Nucleus accumbens (tissue), 56 donors: ENCODE measurements around the gene RPL19.
"Not testable (repeated sequence)": the region's sequence is repeated elsewhere in the genome, so short reads cannot be mapped to it uniquely, and the experiment has no call there.

ENCODE experiments used
- DNase-seq, 56 donors: peaks; one replicate each; lab custom pipeline; 2025; lab: John Stamatoyannopoulos, UW

Gene RPL19

GRCh38 chr17:39239640-39240314 lies 39.7 kb downstream of the RPL19 start:
- DNase-seq = peak in 10 of 56 donors; percentile 7 to 53 (median 18)

DNA sequence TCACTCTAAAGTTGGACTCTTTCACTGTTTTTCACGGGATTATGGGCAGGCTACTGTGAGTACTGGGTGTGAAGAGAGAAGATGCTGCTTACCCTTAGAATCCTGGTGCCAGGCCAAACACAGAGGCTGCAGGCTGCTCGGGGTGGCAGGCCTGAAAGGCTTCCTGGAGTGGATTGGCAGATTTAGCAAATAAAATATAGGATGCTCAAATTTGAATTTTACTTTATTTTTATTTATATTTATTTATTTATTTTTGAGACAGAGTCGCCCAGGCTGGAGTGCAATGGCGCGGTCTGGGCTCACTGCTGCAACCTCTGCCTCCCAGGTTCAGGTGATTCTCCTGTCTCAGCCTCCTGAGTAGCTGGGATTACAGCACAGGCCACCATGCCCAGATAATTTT lies 40.5 kb downstream of the RPL19 start:
- DNase-seq = no peak

DNA sequence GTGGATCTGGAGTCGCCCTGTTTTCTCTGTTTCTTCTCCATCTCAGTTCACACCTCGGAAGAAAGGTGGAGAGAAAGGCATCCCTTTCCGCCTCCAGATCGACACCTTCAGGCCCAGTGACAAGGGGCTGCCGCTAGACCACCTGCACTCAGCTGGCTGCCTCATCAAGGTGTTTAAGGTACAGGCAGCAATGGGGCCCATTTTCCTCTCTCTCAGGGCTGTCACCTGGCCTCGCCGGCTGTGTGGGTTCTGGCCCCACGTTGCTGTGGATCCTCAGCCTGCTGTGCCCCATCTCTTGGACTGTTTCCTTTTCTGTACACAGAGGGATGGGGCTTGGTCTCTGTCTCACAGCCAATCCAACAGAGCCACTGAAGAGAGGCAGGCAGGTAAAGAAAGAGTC lies 43.1 kb downstream of the RPL19 start:
- DNase-seq = no peak

GRCh38 chr17:39244016-39244599 lies 44.0 kb downstream of the RPL19 start:
- no peak for DNase-seq

GRCh38 chr17:39244600-39245570 lies 44.8 kb downstream of the RPL19 start:
- DNase-seq = peak in 50 of 56 donors; percentile 12 to 90 (median 58)

- DNase-seq = no peak
Observed at GRCh38 chr17:39246274-39246673, 46.2 kb downstream of the RPL19 start.

- not testable (repeated sequence) for DNase-seq
Observed at GRCh38 chr17:39250076-39250475, 50.0 kb downstream of the RPL19 start.

DNA sequence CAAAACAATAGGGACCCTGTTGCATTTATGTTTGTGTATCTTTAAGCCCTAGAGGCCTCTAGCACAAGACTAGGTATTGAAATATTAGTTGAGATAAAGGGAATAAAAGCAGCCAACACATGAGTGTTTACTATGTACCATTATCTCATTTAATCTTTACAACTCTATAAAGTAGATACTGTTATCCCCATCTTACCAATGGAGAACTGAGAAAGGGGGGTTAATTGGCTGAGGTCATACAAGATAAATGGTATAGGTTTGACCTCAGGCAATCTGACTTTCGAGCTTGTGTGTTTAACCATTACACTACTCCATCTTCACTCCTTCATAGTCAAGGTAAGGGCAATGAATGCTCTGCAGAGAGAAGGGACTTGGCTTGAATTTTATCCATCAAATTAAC lies 51.9 kb downstream of the RPL19 start:
- DNase-seq = no peak

- DNase-seq = no peak
Observed at GRCh38 chr17:39252788-39253460, 52.8 kb downstream of the RPL19 start.
